ENCODE results near the gene TUBB3.

- TF ChIP-seq CTCF (conservative IDR thresholded peaks at IDR 0.05), result no peak
- no peak for TF ChIP-seq EZH2 (IDR thresholded peaks at IDR 0.05; ENCODE audit: low read depth)
These were observed 29.2 kb upstream of the TUBB3 start for GRCh38 chr16:89893642-89894548.

All from PC-9 (cell line).